Ovary (tissue), 9 donors: ENCODE measurements around the gene LRMDA. TPM values are rescaled to one million over a fixed set of nuclear protein-coding genes. Genes with fewer than 3 reads are reported as not detected.

Experiments used
- DNase-seq, 5 donors: peaks; one replicate each; pipeline ENCODE4 v3.0.0-alpha.2; 2019 to 2020
- H3K27ac ChIP-seq, 2 donors: fragments of 200-600 bp; one replicate each; pipeline versions ENCODE4 v1.5.1 to v1.8.0; 2019 to 2022
- H3K27me3 ChIP-seq: fragments of 200-600 bp; one replicate; pipeline ENCODE4 v1.8.0; 2022
- H3K36me3 ChIP-seq: fragments of 200-600 bp; sonication (generic); one replicate; pipeline ENCODE4 v1.5.1; 2019
- H3K4me1 ChIP-seq: one replicate; pipeline ENCODE4 v1.8.1; 2013; ENCODE audit warnings: mild to moderate bottlenecking, moderate library complexity; ENCODE audit not compliant: insufficient read depth
- H3K4me3 ChIP-seq: fragments of 200-600 bp; sonication (generic); one replicate; pipeline ENCODE4 v1.5.1; 2017
- H3K9me3 ChIP-seq, 2 donors: fragments of 200-600 bp in 1 of 2; sonication (generic) in 1 of 2; one replicate each; pipeline versions ENCODE4 v1.5.1 to v1.8.1; 2013 to 2019; ENCODE audit warnings: mild to moderate bottlenecking in 1 of 2, moderate library complexity in 1 of 2
- EP300 ChIP-seq: sonication (generic); formaldehyde crosslinking; IDR thresholded peaks from one replicate; pipeline ENCODE4 v1.6.1; 2017; ENCODE audit warnings: antibody characterized with exemption
- POLR2A ChIP-seq: fragments of 450-650 bp; IDR thresholded peaks from one replicate; pipeline ENCODE4 v1.6.1; 2017; ENCODE audit warnings: antibody characterized with exemption, mild to moderate bottlenecking, moderate library complexity
- WGBS, 3 donors: extraction: QIAGEN DNeasy Blood & Tissue Kit in 1 of 3; methylation state at CpG; one replicate each; pipeline versions ENCODE4 v1.1.5 to v1.1.7; 2013 to 2017; 5-methylcytosine and 5-hydroxymethylcytosine counted together
- intact Hi-C, 4 donors: fragments of 100-400 bp; cut with DNase I; formaldehyde crosslinking; loops; one replicate each; pipeline versions ENCODE4 v1.11.0 to v1.15.1; 2022 to 2023
- polyA plus RNA-seq, 2 donors: library from polyadenylated mRNA; stranded (reverse); fragments of 200-250 nt in 1 of 2; fragments of 350-450 nt in 1 of 2; fragmentation: Illumina TruSeq in 1 of 2; extraction: RNeasy Lipid Tissue Mini Kit (QIAGEN cat#74804) in 1 of 2; gene quantifications; one replicate each; pipeline ENCODE4 v1.2.3, GENCODE V29; 2013 to 2014
- total RNA-seq, 7 donors: library from RNA; depleted of rRNA in 2 of 7; stranded (reverse); fragments of >200 nt in 2 of 7; fragmentation: NEBNext Ultra II Directional in 3 of 7; extraction: Animal tissue kit (Norgen Biotek cat#: 25700) in 3 of 7; gene quantifications; one replicate each; pipeline versions ENCODE4 v1.1.0 to v1.2.4, GENCODE V29; 2016 to 2023
- TF ChIP-seq, protein P1 (sequence below), 3 donors: fragments of 450-650 bp in 2 of 3; fragments of 200-600 bp in 1 of 3; IDR thresholded peaks; one replicate each; pipeline versions ENCODE4 v1.5.1 to v1.8.0; 2016 to 2022; ENCODE audit warnings: antibody characterized with exemption in 3 of 3, mild to moderate bottlenecking in 1 of 3
- donor health status: DM: no; HTN: no; CAD: no; lungs with moderate emphysema.
- donor health status: DM: no; HTN: no; CAD: no.
- donor health status: Bipolar disorder and iron deficiency.
- donor health status: DM: yes; HTN: yes; CAD: no.
- donor health status: DM: no; HTN: no; CAD: no.
- donor health status: DM: yes; HTN: yes; CAD: no.

Gene LRMDA
- total and polyA plus RNA-seq, 9 donors, result 14.8 to 30.7 (median 22.9) TPM

DNA sequence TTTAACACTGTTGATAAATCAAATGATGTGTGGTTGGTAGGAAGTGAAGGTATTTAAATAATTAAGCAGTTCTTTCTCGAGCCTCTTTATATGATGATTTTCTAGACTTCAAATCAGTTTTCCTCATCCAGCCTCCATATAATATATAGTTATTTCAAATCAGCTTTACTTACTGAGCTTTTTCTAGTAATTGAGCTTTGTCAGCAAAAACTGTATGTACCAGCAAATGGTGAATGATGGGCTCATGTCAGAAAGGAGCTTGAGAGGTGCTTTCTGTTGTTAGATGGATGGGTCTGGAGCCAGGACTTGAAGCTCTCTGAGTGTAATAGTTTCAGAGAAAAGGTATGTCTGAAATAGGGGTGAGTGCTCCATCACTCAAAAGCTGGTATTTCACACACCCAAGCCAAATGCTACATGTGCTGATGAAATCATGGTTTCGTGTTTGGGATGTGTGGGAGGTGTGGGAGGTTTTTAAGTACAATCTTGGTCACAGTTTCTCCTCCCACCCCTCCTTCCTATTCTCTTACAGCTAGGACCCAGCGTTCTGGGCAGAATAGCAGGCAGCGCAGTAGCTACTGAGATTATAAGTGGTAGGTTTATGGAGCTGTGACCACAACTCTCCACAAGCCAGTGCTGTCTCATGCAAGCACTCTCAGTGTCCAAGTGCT is 55.8 kb downstream of the LRMDA start:
- WGBS, 3 donors, result 40 to 56% (median 46%) methylated on average over 4 of the region's 4 CpGs
- no peaks in the 10 kb centered on the region for H3K36me3 ChIP-seq
- intact Hi-C loops, result no loop called here
- H3K9me3 ChIP-seq, result no peaks in the 10 kb centered on the region
- no peak overlapping the region for H3K27ac ChIP-seq
- H3K4me3 ChIP-seq, result no peak overlapping the region
- no peaks in the 10 kb centered on the region for H3K27me3 ChIP-seq
- TF ChIP-seq POLR2A (no peak), EP300 (no peak)
- TF ChIP-seq, protein P1, sequence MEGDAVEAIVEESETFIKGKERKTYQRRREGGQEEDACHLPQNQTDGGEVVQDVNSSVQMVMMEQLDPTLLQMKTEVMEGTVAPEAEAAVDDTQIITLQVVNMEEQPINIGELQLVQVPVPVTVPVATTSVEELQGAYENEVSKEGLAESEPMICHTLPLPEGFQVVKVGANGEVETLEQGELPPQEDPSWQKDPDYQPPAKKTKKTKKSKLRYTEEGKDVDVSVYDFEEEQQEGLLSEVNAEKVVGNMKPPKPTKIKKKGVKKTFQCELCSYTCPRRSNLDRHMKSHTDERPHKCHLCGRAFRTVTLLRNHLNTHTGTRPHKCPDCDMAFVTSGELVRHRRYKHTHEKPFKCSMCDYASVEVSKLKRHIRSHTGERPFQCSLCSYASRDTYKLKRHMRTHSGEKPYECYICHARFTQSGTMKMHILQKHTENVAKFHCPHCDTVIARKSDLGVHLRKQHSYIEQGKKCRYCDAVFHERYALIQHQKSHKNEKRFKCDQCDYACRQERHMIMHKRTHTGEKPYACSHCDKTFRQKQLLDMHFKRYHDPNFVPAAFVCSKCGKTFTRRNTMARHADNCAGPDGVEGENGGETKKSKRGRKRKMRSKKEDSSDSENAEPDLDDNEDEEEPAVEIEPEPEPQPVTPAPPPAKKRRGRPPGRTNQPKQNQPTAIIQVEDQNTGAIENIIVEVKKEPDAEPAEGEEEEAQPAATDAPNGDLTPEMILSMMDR (IDR thresholded peaks at IDR 0.05), result no peak
- H3K4me1 ChIP-seq, result peaks cover 1% of the 10 kb centered on the region
- no peak for DNase-seq

DNA sequence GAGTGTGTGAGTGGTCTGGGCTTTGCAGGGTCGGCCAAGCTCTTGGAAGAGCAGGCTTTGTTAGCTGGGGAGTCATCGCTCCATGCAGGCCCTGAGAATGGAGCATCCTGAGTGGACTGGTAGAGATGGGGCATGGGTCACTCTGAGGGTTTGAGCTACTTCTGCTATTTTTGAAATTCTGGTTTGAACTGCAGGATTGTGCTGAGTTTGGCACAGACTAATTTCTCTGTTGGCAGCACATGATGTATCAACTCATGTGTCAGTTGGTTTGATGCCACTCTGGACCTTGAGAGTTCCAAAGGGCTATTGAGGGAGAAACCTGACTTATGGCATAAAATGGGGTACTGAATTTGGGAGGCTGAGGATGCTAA is 56.3 kb downstream of the LRMDA start:
- intact Hi-C loops, result no loop called here
- Histone ChIP-seq H3K27ac (no peak overlapping the region), H3K9me3 (no peaks in the 10 kb centered on the region), H3K36me3 (no peaks in the 10 kb centered on the region), H3K4me3 (no peak overlapping the region), H3K4me1 (peaks cover 1% of the 10 kb centered on the region), H3K27me3 (no peaks in the 10 kb centered on the region)
- no peak for DNase-seq
- WGBS, 3 donors, result 66 to 79% (median 67%) methylated on average over 2 of the region's 2 CpGs
- TF ChIP-seq EP300 (no peak), POLR2A (no peak)
- TF ChIP-seq, protein P1 (IDR thresholded peaks at IDR 0.05), result no peak

DNA sequence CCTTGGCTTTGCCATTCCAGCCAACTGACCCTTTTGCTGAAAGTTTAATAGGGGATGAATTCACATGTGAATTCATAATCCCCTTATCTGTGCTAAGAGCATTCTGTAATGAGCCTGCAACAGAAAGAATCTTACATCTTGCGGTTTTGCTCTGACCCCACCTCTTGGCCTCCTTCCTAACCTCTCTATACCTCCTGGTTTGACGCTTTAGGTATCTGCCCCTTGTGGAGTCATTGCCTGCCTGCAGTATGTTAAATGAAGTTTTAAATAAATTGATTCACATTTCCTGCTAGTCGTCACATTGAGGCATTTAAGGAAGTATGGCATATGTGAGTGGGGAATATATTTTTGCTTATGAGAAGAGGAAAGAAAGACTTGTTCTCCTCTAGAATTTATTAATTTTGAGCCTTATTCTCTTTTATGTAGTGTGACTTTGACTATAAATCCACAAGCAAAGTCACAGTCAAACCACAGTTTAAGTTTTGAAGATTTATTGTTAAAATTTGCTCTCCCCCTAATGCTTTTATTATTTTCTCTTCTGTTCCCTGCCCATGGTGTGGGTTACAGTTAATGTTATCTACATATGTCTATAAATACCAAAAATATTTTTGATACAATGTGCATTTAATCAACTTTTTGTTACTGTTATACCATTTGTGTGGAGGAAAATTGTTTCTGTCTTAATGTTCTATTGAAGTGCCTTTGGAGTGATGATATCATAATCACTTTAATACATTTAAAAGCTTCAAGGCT is 60.9 kb downstream of the LRMDA start:
- H3K27ac ChIP-seq, result no peak overlapping the region
- no peaks in the 10 kb centered on the region for H3K36me3 ChIP-seq
- H3K4me1 ChIP-seq, result peaks cover 7% of the 10 kb centered on the region
- no peak overlapping the region for H3K4me3 ChIP-seq
- TF ChIP-seq, protein P1 (IDR thresholded peaks at IDR 0.05), result no peak
- TF ChIP-seq EP300 (no peak), POLR2A (no peak)
- no peaks in the 10 kb centered on the region for H3K27me3 ChIP-seq
- DNase-seq, result no peak
- H3K9me3 ChIP-seq, result no peaks in the 10 kb centered on the region
- 85 to 95% (median 86%) methylated on average over 3 of the region's 3 CpGs for WGBS, 3 donors
- intact Hi-C loops, result no loop called here

DNA sequence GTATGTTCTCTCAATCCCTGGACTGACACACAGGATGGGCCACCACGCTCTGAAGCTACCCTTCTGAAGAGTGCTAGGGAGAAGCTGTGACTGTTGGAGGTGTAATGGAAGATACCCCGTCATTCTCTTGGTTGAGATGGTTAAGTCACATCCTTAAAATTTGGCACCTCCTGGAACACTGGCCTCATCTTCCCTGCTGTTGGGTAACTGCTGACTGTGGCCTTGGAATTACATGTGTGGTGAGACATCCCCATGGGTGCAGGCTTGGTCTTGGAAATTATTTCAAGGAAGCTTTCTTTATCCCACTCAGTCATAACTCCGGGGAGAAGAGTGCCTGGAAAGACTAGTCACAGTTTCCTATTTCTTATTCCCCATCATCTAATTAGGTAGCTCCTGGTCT is 62.0 kb downstream of the LRMDA start:
- no peaks in the 10 kb centered on the region for H3K27me3 ChIP-seq
- intact Hi-C loops, result no loop called here
- H3K27ac ChIP-seq, result no peak overlapping the region
- H3K4me1 ChIP-seq, result peaks cover 6% of the 10 kb centered on the region
- H3K4me3 ChIP-seq, result no peak overlapping the region
- no peak for TF ChIP-seq EP300
- no peak for TF ChIP-seq POLR2A
- TF ChIP-seq, protein P1 (IDR thresholded peaks at IDR 0.05), result no peak
- WGBS, 3 donors, result 92 to 95% (median 92%) methylated on average over 3 of the region's 3 CpGs
- no peaks in the 10 kb centered on the region for H3K36me3 ChIP-seq
- no peaks in the 10 kb centered on the region for H3K9me3 ChIP-seq
- DNase-seq, result no peak
